SU-DHL-6 (cell line): ENCODE results near the gene KLHL24.

Experiments used
- CTCF ChIP-seq: fragments of 200-600 bp; sonication (generic); IDR thresholded peaks from one replicate; pipeline ENCODE4 v1.5.1; 2017; ENCODE audit warnings: antibody characterized with exemption, mild to moderate bottlenecking, low read length, moderate library complexity; ENCODE audit not compliant: insufficient read depth, poor library complexity, severe bottlenecking
- EZH2phosphoT487 ChIP-seq: fragments of 200-600 bp; sonication (generic), shearing (Covaris generic); conservative IDR thresholded peaks from 2 replicates; pipeline ENCODE4 v1.6.1; 2018; ENCODE audit warnings: mild to moderate bottlenecking, antibody characterized with exemption, low read length, moderate library complexity, mixed read lengths

DNA sequence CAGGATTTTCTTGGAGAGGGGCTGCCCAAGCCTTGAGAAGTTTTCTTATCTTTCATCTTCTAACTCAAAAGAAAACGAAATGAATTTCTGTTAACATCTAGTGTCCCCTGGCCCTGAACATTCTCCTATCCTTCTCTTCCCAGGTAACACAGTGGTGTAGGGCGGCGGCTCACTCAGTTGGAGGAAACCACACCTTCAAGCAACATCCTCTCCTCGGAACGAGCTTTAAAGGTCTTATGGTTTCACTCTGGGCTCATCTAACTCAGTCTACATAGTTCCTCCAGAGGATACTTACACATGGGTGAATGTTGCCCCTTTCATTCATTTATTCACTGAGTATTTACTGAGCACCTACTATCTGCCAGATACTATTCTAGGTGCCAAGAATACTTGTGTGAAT, 48.9 kb upstream of the KLHL24 start:
- no peak for TF ChIP-seq EZH2phosphoT487
- no peak for TF ChIP-seq CTCF
